Sigmoid colon (tissue), 7 donors: ENCODE measurements around the gene IMPG1. TPM values are rescaled to one million over a fixed set of nuclear protein-coding genes. Genes with fewer than 3 reads are reported as not detected.

Experiments
- DNase-seq: peaks from one replicate; pipeline ENCODE4 v3.0.0-alpha.2; 2019
- H3K27ac ChIP-seq, 4 donors: fragments of 200-600 bp; sonication (generic); one replicate each; pipeline ENCODE4 v1.5.1; 2016 to 2019; ENCODE audit warnings: mild to moderate bottlenecking in 1 of 4
- H3K27me3 ChIP-seq, 3 donors: fragments of 200-600 bp; sonication (generic); one replicate each; pipeline ENCODE4 v1.5.1; 2019; ENCODE audit warnings: mild to moderate bottlenecking in 1 of 3
- H3K36me3 ChIP-seq, 4 donors: fragments of 200-600 bp; sonication (generic); one replicate each; pipeline ENCODE4 v1.5.1; 2016 to 2019
- H3K4me1 ChIP-seq, 4 donors: fragments of 200-600 bp; sonication (generic); one replicate each; pipeline ENCODE4 v1.5.1; 2017 to 2019
- H3K4me3 ChIP-seq, 4 donors: fragments of 200-600 bp; sonication (generic); one replicate each; pipeline ENCODE4 v1.5.1; 2017 to 2019; ENCODE audit warnings: mild to moderate bottlenecking in 2 of 4, moderate library complexity in 1 of 4
- H3K9me3 ChIP-seq, 4 donors: fragments of 200-600 bp in 3 of 4; sonication (generic) in 3 of 4; one replicate each; pipeline versions ENCODE4 v1.5.1 to v1.6.1; 2013 to 2019
- CTCF ChIP-seq, 4 experiments: fragments of 450-650 bp in 3 of 4; fragments of 200-600 bp in 1 of 4; IDR thresholded peaks; one replicate each; pipeline ENCODE4 v1.5.1; 2016 to 2019; ENCODE audit warnings: antibody characterized with exemption in 4 of 4, mild to moderate bottlenecking in 3 of 4, moderate library complexity in 2 of 4
- EP300 ChIP-seq, 4 donors: sonication (generic); formaldehyde crosslinking; IDR thresholded peaks; one replicate each; pipeline ENCODE4 v1.6.1; 2017; ENCODE audit warnings: antibody characterized with exemption in 4 of 4
- POLR2A ChIP-seq, 2 donors: fragments of 450-650 bp; IDR thresholded peaks; one replicate each; pipeline ENCODE4 v1.6.1; 2016; ENCODE audit warnings: antibody characterized with exemption in 2 of 2, mild to moderate bottlenecking in 2 of 2, moderate library complexity in 2 of 2
- POLR2AphosphoS5 ChIP-seq, 4 donors: sonication (generic); formaldehyde crosslinking; IDR thresholded peaks; one replicate each; pipeline ENCODE4 v1.6.1; 2017; ENCODE audit warnings: antibody characterized with exemption in 4 of 4
- WGBS, 2 donors: extraction: QIAGEN DNeasy Blood & Tissue Kit; methylation state at CpG; one replicate each; pipeline ENCODE4 v1.1.7; 2013; 5-methylcytosine and 5-hydroxymethylcytosine counted together
- intact Hi-C: fragments of 100-400 bp; cut with DNase I; formaldehyde crosslinking; loops from one replicate; pipeline ENCODE4 v1.15.1; 2023
- polyA plus RNA-seq, 3 donors: library from polyadenylated mRNA; stranded (reverse); fragments of 200-250 nt; gene quantifications; one replicate each; pipeline ENCODE4 v1.2.3, GENCODE V29; 2013
- total RNA-seq, 4 donors: library from RNA; depleted of rRNA; stranded (reverse); fragments of >200 nt; gene quantifications; one replicate each; pipeline ENCODE4 v1.1.0, GENCODE V29; 2016
- donor health status: healthy with polysubstance abuse.
- donor health status: Bipolar disorder and iron deficiency.
- donor health status: healthy.

The IMPG1 gene
- total and polyA plus RNA-seq, 7 donors: not detected

GRCh38 chr6:76003686-76004085, 68.8 kb downstream of the IMPG1 start:
- Histone ChIP-seq H3K27me3 (no peaks in the 10 kb centered on the region), H3K4me3 (no peak overlapping the region), H3K36me3 (no peaks in the 10 kb centered on the region), H3K9me3 (no peaks in the 10 kb centered on the region), H3K4me1 (no peaks in the 10 kb centered on the region), H3K27ac (no peak overlapping the region)
- intact Hi-C loops: no loop called here
- TF ChIP-seq POLR2AphosphoS5 (IDR thresholded peaks at IDR 0.05) (no peak), EP300 (IDR thresholded peaks at IDR 0.05) (no peak)
- WGBS, 2 donors: 84 to 89% methylated on average over 2 of the region's 2 CpGs
- DNase-seq: no peak

GRCh38 chr6:76003113-76003512, 69.3 kb downstream of the IMPG1 start:
- no peaks in the 10 kb centered on the region for H3K4me1 ChIP-seq
- no peak overlapping the region for H3K27ac ChIP-seq
- no peaks in the 10 kb centered on the region for H3K9me3 ChIP-seq
- H3K4me3 ChIP-seq: no peak overlapping the region
- no peaks in the 10 kb centered on the region for H3K36me3 ChIP-seq
- 93 to 94% methylated on average over 1 of the region's 1 CpG for WGBS, 2 donors
- H3K27me3 ChIP-seq: no peaks in the 10 kb centered on the region
- no peak for DNase-seq
- TF ChIP-seq POLR2A (IDR thresholded peaks at IDR 0.05): no peak
- TF ChIP-seq POLR2AphosphoS5 (IDR thresholded peaks at IDR 0.05): no peak
- no peak for TF ChIP-seq EP300 (IDR thresholded peaks at IDR 0.05)
- TF ChIP-seq CTCF (IDR thresholded peaks at IDR 0.05): no peak
- intact Hi-C loops: no loop called here

GRCh38 chr6:76000629-76001028, 71.8 kb downstream of the IMPG1 start:
- H3K4me1 ChIP-seq: no peaks in the 10 kb centered on the region
- no peak overlapping the region for H3K4me3 ChIP-seq
- H3K36me3 ChIP-seq: no peaks in the 10 kb centered on the region
- H3K9me3 ChIP-seq: no peaks in the 10 kb centered on the region
- H3K27ac ChIP-seq: no peak overlapping the region
- DNase-seq: no peak
- no peak for TF ChIP-seq POLR2A (IDR thresholded peaks at IDR 0.05)
- TF ChIP-seq POLR2AphosphoS5 (IDR thresholded peaks at IDR 0.05): no peak
- no peak for TF ChIP-seq EP300 (IDR thresholded peaks at IDR 0.05)
- TF ChIP-seq CTCF (IDR thresholded peaks at IDR 0.05): no peak
- H3K27me3 ChIP-seq: no peaks in the 10 kb centered on the region
- WGBS, 2 donors: 78 to 88% methylated on average over 5 of the region's 5 CpGs
- intact Hi-C loops: no loop called here

- DNase-seq: no peak
- intact Hi-C loops: no loop called here
- H3K9me3 ChIP-seq: no peaks in the 10 kb centered on the region
- no peak overlapping the region for H3K27ac ChIP-seq
- 47 to 65% methylated on average over 3 of the region's 3 CpGs for WGBS, 2 donors
- no peaks in the 10 kb centered on the region for H3K36me3 ChIP-seq
- H3K4me1 ChIP-seq: no peaks in the 10 kb centered on the region
- H3K27me3 ChIP-seq: no peaks in the 10 kb centered on the region
- H3K4me3 ChIP-seq: no peak overlapping the region
- TF ChIP-seq EP300 (IDR thresholded peaks at IDR 0.05) (no peak), POLR2AphosphoS5 (IDR thresholded peaks at IDR 0.05) (no peak), CTCF (IDR thresholded peaks at IDR 0.05) (no peak), POLR2A (IDR thresholded peaks at IDR 0.05) (no peak)
Measured at GRCh38 chr6:75997696-75998095, 74.8 kb downstream of the IMPG1 start.

GRCh38 chr6:75993236-75994162, 79.0 kb downstream of the IMPG1 start:
- no peak for TF ChIP-seq CTCF (IDR thresholded peaks at IDR 0.05)
- TF ChIP-seq POLR2A (IDR thresholded peaks at IDR 0.05): no peak
- TF ChIP-seq POLR2AphosphoS5 (IDR thresholded peaks at IDR 0.05): no peak
- no peak for TF ChIP-seq EP300 (IDR thresholded peaks at IDR 0.05)
- Histone ChIP-seq H3K36me3 (no peaks in the 10 kb centered on the region), H3K27me3 (no peaks in the 10 kb centered on the region), H3K27ac (no peak overlapping the region), H3K4me3 (no peak overlapping the region), H3K9me3 (no peaks in the 10 kb centered on the region), H3K4me1 (no peaks in the 10 kb centered on the region)
- DNase-seq: no peak
- 47 to 49% methylated on average over 6 of the region's 6 CpGs for WGBS, 2 donors
- intact Hi-C loops: no loop called here
